Osteoblast (primary cell): ENCODE data around the gene ASTN2. TPM values are rescaled to one million over a fixed set of nuclear protein-coding genes. Genes with fewer than 3 reads are reported as not detected.

ENCODE experiments used
- DNase-seq: peaks from one replicate; pipeline ENCODE4 v3.0.0; 2011; ENCODE audit warnings: low spot score, mixed read lengths; ENCODE audit not compliant: insufficient read length; ENCODE audit errors: missing footprints
- H2AFZ ChIP-seq: 2 replicates; pipeline ENCODE4 v1.6.0; 2011; ENCODE audit warnings: mild to moderate bottlenecking, low read length
- H3K27ac ChIP-seq: 2 replicates; pipeline ENCODE4 v1.5.1; 2011; ENCODE audit warnings: mild to moderate bottlenecking, low read depth, low read length, moderate library complexity
- H3K27me3 ChIP-seq: 2 replicates; pipeline ENCODE4 v1.6.0; 2012; ENCODE audit warnings: mild to moderate bottlenecking, control low read depth, inconsistent platforms, low read length, moderate library complexity; ENCODE audit not compliant: insufficient read depth
- H3K36me3 ChIP-seq: 2 replicates; pipeline ENCODE4 v1.5.1; 2011; ENCODE audit warnings: mild to moderate bottlenecking, low read length, control low read depth, moderate library complexity; ENCODE audit not compliant: insufficient read depth
- H3K4me1 ChIP-seq: 2 replicates; pipeline ENCODE4 v1.5.1; 2011; ENCODE audit warnings: mild to moderate bottlenecking, low read length, control low read depth, moderate library complexity; ENCODE audit not compliant: insufficient read depth
- H3K4me2 ChIP-seq: 2 replicates; pipeline ENCODE4 v1.6.0; 2011; ENCODE audit warnings: mild to moderate bottlenecking, low read length; ENCODE audit not compliant: insufficient read depth
- H3K4me3 ChIP-seq: fragments of 200-600 bp; sonication (generic); 3 replicates; pipeline ENCODE4 v1.5.1; 2012; ENCODE audit warnings: mild to moderate bottlenecking, low read length, inconsistent platforms; ENCODE audit not compliant: insufficient read depth
- H3K79me2 ChIP-seq: 2 replicates; pipeline ENCODE4 v1.6.0; 2012; ENCODE audit warnings: mild to moderate bottlenecking, low read length, control low read depth, inconsistent platforms; ENCODE audit not compliant: insufficient read depth
- H3K9me3 ChIP-seq: 2 replicates; pipeline ENCODE4 v1.5.1; 2011; ENCODE audit warnings: low read depth, low read length, control low read depth
- H4K20me1 ChIP-seq: 2 replicates; pipeline ENCODE4 v1.6.0; 2012; ENCODE audit warnings: mild to moderate bottlenecking, low read length, control low read depth; ENCODE audit not compliant: insufficient read depth
- CTCF ChIP-seq: IDR thresholded peaks from 2 replicates; pipeline ENCODE4 v1.5.1; 2011; ENCODE audit warnings: mild to moderate bottlenecking, low read depth, low read length, moderate library complexity; ENCODE audit errors: extremely low read depth
- total RNA-seq: library from RNA; depleted of rRNA; stranded (reverse); fragments of >200 nt; gene quantifications from 2 replicates; pipeline ENCODE4 v1.2.3, GENCODE V29; 2012

ASTN2 gene
- total RNA-seq, 1 donor, result 4.7 TPM

- DNase-seq, result no peak
- no peaks in the 10 kb centered on the region for H3K9me3 ChIP-seq
- no peak overlapping the region for H3K4me2 ChIP-seq
- no peaks in the 10 kb centered on the region for H3K4me1 ChIP-seq
- H3K27me3 ChIP-seq, result no peaks in the 10 kb centered on the region
- no peaks in the 10 kb centered on the region for H4K20me1 ChIP-seq
- H3K27ac ChIP-seq, result no peak overlapping the region
- H2AFZ ChIP-seq, result no peak overlapping the region
- H3K4me3 ChIP-seq, result no peak overlapping the region
- H3K36me3 ChIP-seq, result no peaks in the 10 kb centered on the region
- no peaks in the 10 kb centered on the region for H3K79me2 ChIP-seq
- TF ChIP-seq CTCF, result no peak
These were observed 602.4 kb downstream of the ASTN2 start for GRCh38 chr9:116812231-116813030.

GRCh38 chr9:116809656-116810055 is 605.2 kb downstream of the ASTN2 start:
- no peak for DNase-seq
- Histone ChIP-seq H3K36me3 (no peaks in the 10 kb centered on the region), H2AFZ (no peak overlapping the region), H3K9me3 (no peaks in the 10 kb centered on the region), H3K4me3 (no peak overlapping the region), H4K20me1 (no peaks in the 10 kb centered on the region), H3K4me2 (no peak overlapping the region), H3K4me1 (no peaks in the 10 kb centered on the region), H3K27me3 (no peaks in the 10 kb centered on the region), H3K27ac (no peak overlapping the region), H3K79me2 (no peaks in the 10 kb centered on the region)
- no peak for TF ChIP-seq CTCF

GRCh38 chr9:116806075-116806474 is 608.8 kb downstream of the ASTN2 start:
- no peaks in the 10 kb centered on the region for H3K79me2 ChIP-seq

GRCh38 chr9:116800885-116801284 is 614.0 kb downstream of the ASTN2 start:
- Histone ChIP-seq H3K36me3 (no peaks in the 10 kb centered on the region), H3K9me3 (no peaks in the 10 kb centered on the region), H3K4me3 (no peak overlapping the region), H3K27me3 (no peaks in the 10 kb centered on the region), H3K27ac (no peak overlapping the region), H3K4me1 (no peaks in the 10 kb centered on the region), H2AFZ (no peak overlapping the region), H3K79me2 (no peaks in the 10 kb centered on the region), H3K4me2 (no peak overlapping the region), H4K20me1 (no peaks in the 10 kb centered on the region)
- TF ChIP-seq CTCF, result no peak
- no peak for DNase-seq

More at GRCh38 chr9:116806075-116806474, 608.8 kb downstream of the ASTN2 start:
- no peaks in the 10 kb centered on the region for H4K20me1 ChIP-seq
- no peak overlapping the region for H3K4me2 ChIP-seq
- no peaks in the 10 kb centered on the region for H3K36me3 ChIP-seq
- no peaks in the 10 kb centered on the region for H3K4me1 ChIP-seq
- no peak overlapping the region for H3K4me3 ChIP-seq
- H3K27ac ChIP-seq, result no peak overlapping the region
- DNase-seq, result no peak
- H3K9me3 ChIP-seq, result no peaks in the 10 kb centered on the region
- no peak overlapping the region for H2AFZ ChIP-seq
- no peak for TF ChIP-seq CTCF
- H3K27me3 ChIP-seq, result no peaks in the 10 kb centered on the region
